B cell (primary cell): ENCODE data around the gene ZNF575. TPM values are rescaled to one million over a fixed set of nuclear protein-coding genes. Genes with fewer than 3 reads are reported as not detected.

ENCODE experiments used
- ATAC-seq: fragments of 200-7000 bp; cut with Tn5 transposase; one replicate; pipeline ENCODE4 v1.10.0; 2021; ENCODE audit warnings: low read depth, mild to moderate bottlenecking, moderate number of reproducible peaks, moderate library complexity
- CTCF ChIA-PET: fragments of 350-600 bp; sonication (Branson Sonifier 250); formaldehyde crosslinking; loops from one replicate; lab custom pipeline; 2021; ENCODE audit warnings: antibody characterized with exemption, inconsistent platforms; lab: Charles Lee
- POLR2A ChIA-PET: fragments of 350-600 bp; sonication (Branson Sonifier 250); formaldehyde crosslinking; loops from one replicate; lab custom pipeline; 2021; ENCODE audit warnings: antibody characterized with exemption; lab: Charles Lee
- DNase-seq: peaks from one replicate; pipeline ENCODE4 v3.0.0; 2013
- H2AFZ ChIP-seq: 2 replicates; pipeline ENCODE4 v1.6.1; 2012; ENCODE audit warnings: mild to moderate bottlenecking, low read depth, low read length; ENCODE audit not compliant: insufficient read depth, poor library complexity, severe bottlenecking
- H3K27ac ChIP-seq, 2 donors: 1 replicate in 1 of 2; 2 replicates in 1 of 2; pipeline ENCODE4 v1.5.1; 2012 to 2013; ENCODE audit warnings: low read length in 2 of 2, mild to moderate bottlenecking in 2 of 2, moderate library complexity in 1 of 2
- H3K27me3 ChIP-seq, 4 experiments: fragments of 200-600 bp in 1 of 4; sonication (generic) in 1 of 4; replicated peaks in 1 of 4; 1 replicate in 2 of 4; 2 replicates in 2 of 4; pipeline versions ENCODE4 v1.6.1 to v1.7.0; 2013 to 2016; ENCODE audit warnings: low read length in 3 of 4, mild to moderate bottlenecking in 2 of 4, mixed read lengths in 1 of 4, moderate library complexity in 1 of 4; ENCODE audit not compliant: insufficient read depth in 4 of 4, control insufficient read depth in 3 of 4; ENCODE audit errors: control extremely low read depth in 1 of 4
- H3K36me3 ChIP-seq, 2 experiments: replicated peaks in 1 of 2; 1 replicate in 1 of 2; 2 replicates in 1 of 2; pipeline versions ENCODE4 v1.6.1 to v1.7.1; 2013; ENCODE audit warnings: low read length in 1 of 2; ENCODE audit not compliant: insufficient read depth in 2 of 2, control insufficient read depth in 1 of 2; ENCODE audit errors: control extremely low read depth in 1 of 2, extremely low read depth in 1 of 2
- H3K4me1 ChIP-seq, 2 donors: fragments of 200-600 bp in 1 of 2; sonication (generic) in 1 of 2; 1 replicate in 1 of 2; 2 replicates in 1 of 2; pipeline versions ENCODE4 v1.5.1 to v1.6.1; 2013 to 2017; ENCODE audit warnings: low read length in 2 of 2; ENCODE audit not compliant: control insufficient read depth in 2 of 2, insufficient read depth in 2 of 2
- H3K4me2 ChIP-seq: replicated peaks from 2 replicates; pipeline ENCODE3; 2012; ENCODE audit warnings: mild to moderate bottlenecking, low read depth, low read length; ENCODE audit not compliant: poor library complexity, severe bottlenecking
- H3K4me3 ChIP-seq, 5 experiments: fragments of 200-600 bp in 1 of 5; sonication (generic) in 1 of 5; 1 replicate in 3 of 5; 2 replicates in 2 of 5; pipeline versions ENCODE4 v1.5.1 to v1.7.0; 2011 to 2016; ENCODE audit warnings: low read length in 4 of 5, mild to moderate bottlenecking in 4 of 5, low read depth in 2 of 5, control low read depth in 1 of 5, moderate library complexity in 1 of 5; ENCODE audit not compliant: insufficient read depth in 1 of 5; ENCODE audit errors: control extremely low read depth in 1 of 5, extremely low read depth in 1 of 5
- H3K79me2 ChIP-seq: fragments of 200-600 bp; sonication (generic); one replicate; pipeline ENCODE4 v1.6.0; 2016; ENCODE audit warnings: low read length; ENCODE audit not compliant: control insufficient read depth, insufficient read depth
- H3K9ac ChIP-seq: fragments of 200-600 bp; sonication (generic); 2 replicates; pipeline ENCODE4 v1.6.1; 2017; ENCODE audit warnings: mild to moderate bottlenecking, low read length, moderate library complexity
- H3K9me3 ChIP-seq, 3 donors: one replicate each; pipeline versions ENCODE4 v1.6.1 to v1.7.1; 2013; ENCODE audit warnings: low read length in 2 of 3; ENCODE audit not compliant: control insufficient read depth in 2 of 3, insufficient read depth in 1 of 3; ENCODE audit errors: control extremely low read depth in 1 of 3
- H4K20me1 ChIP-seq: 2 replicates; pipeline ENCODE4 v1.6.0; 2012; ENCODE audit warnings: mild to moderate bottlenecking, low read length; ENCODE audit not compliant: insufficient read depth, control insufficient read depth, poor library complexity, severe bottlenecking
- H3K27ac Mint-ChIP-seq: one replicate; pipeline ENCODE4 v1.8.0; 2021; ENCODE audit warnings: mixed read lengths
- H3K27me3 Mint-ChIP-seq: one replicate; pipeline ENCODE4 v1.8.0; 2021; ENCODE audit warnings: mixed read lengths
- H3K4me1 Mint-ChIP-seq: one replicate; pipeline ENCODE4 v1.8.0; 2021; ENCODE audit warnings: mixed read lengths
- H3K4me3 Mint-ChIP-seq: one replicate; pipeline ENCODE4 v1.8.0; 2021; ENCODE audit warnings: mixed read lengths
- H3K9me3 Mint-ChIP-seq: one replicate; pipeline ENCODE4 v1.8.0; 2022; ENCODE audit warnings: mixed read lengths; ENCODE audit not compliant: insufficient read depth
- CTCF ChIP-seq: fragments of 200-600 bp; IDR thresholded peaks from one replicate; pipeline ENCODE4 v1.8.0; 2022; ENCODE audit warnings: antibody characterized with exemption, mild to moderate bottlenecking
- EZH2 ChIP-seq: IDR thresholded peaks from 2 replicates; pipeline ENCODE4 v1.6.1; 2012; ENCODE audit warnings: borderline replicate concordance, low read depth, mild to moderate bottlenecking, moderate library complexity, low read length; ENCODE audit not compliant: insufficient read depth, poor library complexity, severe bottlenecking
- WGBS: methylation state at CpG from one replicate; pipeline ENCODE4 v1.1.5; 2013; ENCODE audit warnings: missing lambda C conversion rate; ENCODE audit not compliant: insufficient coverage; 5-methylcytosine and 5-hydroxymethylcytosine counted together
- intact Hi-C: fragments of 100-400 bp; cut with micrococcal nuclease; formaldehyde crosslinking; loops from one replicate; pipeline ENCODE4 v1.10.0; 2022
- polyA plus RNA-seq: library from polyadenylated mRNA; depleted of rRNA; stranded (reverse); fragments of >200 nt; gene quantifications from 2 replicates; pipeline ENCODE4 v1.2.3, GENCODE V29; 2012
- total RNA-seq, 2 donors: library from RNA; stranded (reverse); fragments of 120-200 nt in 1 of 2; gene quantifications; 1 replicate in 1 of 2; 2 replicates in 1 of 2; pipeline versions ENCODE4 v1.2.3 to v1.2.4, GENCODE V29; 2013 to 2022

The ZNF575 gene
- total and polyA plus RNA-seq, 2 donors (not counting 1 experiment from before 2014, with no cell fraction given): 2.3 to 4.0 TPM

- ATAC-seq (peak; percentile 19), DNase-seq (no peak)
- Mint-ChIP-seq H3K9me3 (no peaks in the 10 kb centered on the region), H3K4me1 (peaks cover 23% of the 10 kb centered on the region), H3K27ac (peak within 1 kb of the TSS; percentile 98), H3K4me3 (peak within 1 kb of the TSS; percentile 95), H3K27me3 (no peaks in the 10 kb centered on the region)
- no peaks in the 10 kb centered on the region for H3K27me3 ChIP-seq
- H3K4me1 ChIP-seq: peaks cover 12 to 22% of the 10 kb centered on the region in 2 donors
- TF ChIP-seq CTCF: no peak
- TF ChIP-seq EZH2: no peak
- H3K4me3 ChIP-seq: peak within 1 kb of the TSS; percentile 65 to 97 (median 76)
- peak within 1 kb of the TSS; percentile 98 for H2AFZ ChIP-seq
- ChIA-PET CTCF (interaction anchor here (0.7 to 3.6 kb wide), 8 partner anchors 15 to 72 kb away, joined by 3 to 45 read pairs (median 6); no protein-coding TSS in a partner anchor), POLR2A (interaction anchor here (0.6 to 2.9 kb wide), 11 partner anchors 9 to 104 kb away, joined by 3 to 13 read pairs (median 5); partner anchors contain the start of genes ETHE1 and ZNF575)
- H3K4me2 ChIP-seq: peak within 1 kb of the TSS; percentile 99
- no peaks in the 10 kb centered on the region for H3K79me2 ChIP-seq
- H3K9ac ChIP-seq: peak within 1 kb of the TSS; percentile 87
- H3K9me3 ChIP-seq: no peaks in the 10 kb centered on the region
- H3K27ac ChIP-seq: peak within 1 kb of the TSS; percentile 80 to 82
- under 1% methylated on average over 31 of the region's 42 CpGs for WGBS
- no peaks in the 10 kb centered on the region for H4K20me1 ChIP-seq
- peaks cover 1 to 2% of the 10 kb centered on the region in 2 experiments for H3K36me3 ChIP-seq
- intact Hi-C loops: loop anchor here (1.0 kb wide), 5 partner anchors 15 to 250 kb away; partner anchors contain the start of genes SMG9 and ZNF575
Measured at GRCh38 chr19:43504426-43505185, 28.4 kb upstream of the ZNF575 start, which contains the start of gene PHLDB3. Gene PHLDB3 (minus strand): TSS chr19:43504746. CDS start chr19:43504118, 628 bp downstream.

- DNase-seq: no peak
- no peaks in the 10 kb centered on the region for H3K79me2 ChIP-seq
- H3K4me3 Mint-ChIP-seq: peak overlapping the region; percentile 95
- H3K9me3 Mint-ChIP-seq: no peaks in the 10 kb centered on the region
- H3K36me3 ChIP-seq: peaks cover 1 to 2% of the 10 kb centered on the region in 2 experiments
- TF ChIP-seq EZH2 (no peak), CTCF (no peak)
- peaks cover 23% of the 10 kb centered on the region for H3K4me1 Mint-ChIP-seq
- peak overlapping the region in 1 of 5 experiments; percentile 97 for H3K4me3 ChIP-seq
- no CpG with 5 or more reads among the region's 3 CpGs for WGBS
- H3K27me3 Mint-ChIP-seq: no peaks in the 10 kb centered on the region
- H2AFZ ChIP-seq: peak overlapping the region; percentile 98
- H3K9ac ChIP-seq: peak overlapping the region; percentile 87
- peak overlapping the region; percentile 74 for H3K27ac Mint-ChIP-seq
- ChIA-PET CTCF (interaction anchor here (1.0 to 3.6 kb wide), 4 partner anchors 14 to 66 kb away, joined by 3 to 45 read pairs (median 20); no protein-coding TSS in a partner anchor), POLR2A (interaction anchor here (0.6 to 2.9 kb wide), 5 partner anchors 8 to 41 kb away, joined by 5 to 13 read pairs (median 7); partner anchors contain the start of gene ZNF575)
- H3K4me2 ChIP-seq: peak overlapping the region; percentile 99
- intact Hi-C loops: no loop called here
- ATAC-seq: no peak
- H3K4me1 ChIP-seq: peaks cover 12 to 22% of the 10 kb centered on the region in 2 donors
- H3K27ac ChIP-seq: peak overlapping the region; percentile 77 to 80
- H3K9me3 ChIP-seq: no peaks in the 10 kb centered on the region
- no peaks in the 10 kb centered on the region for H4K20me1 ChIP-seq
- H3K27me3 ChIP-seq: no peaks in the 10 kb centered on the region
Measured at GRCh38 chr19:43505186-43505456, 27.9 kb upstream of the ZNF575 start.
